ENCODE measurements around the gene TTC39C.

The TTC39C gene

DNA sequence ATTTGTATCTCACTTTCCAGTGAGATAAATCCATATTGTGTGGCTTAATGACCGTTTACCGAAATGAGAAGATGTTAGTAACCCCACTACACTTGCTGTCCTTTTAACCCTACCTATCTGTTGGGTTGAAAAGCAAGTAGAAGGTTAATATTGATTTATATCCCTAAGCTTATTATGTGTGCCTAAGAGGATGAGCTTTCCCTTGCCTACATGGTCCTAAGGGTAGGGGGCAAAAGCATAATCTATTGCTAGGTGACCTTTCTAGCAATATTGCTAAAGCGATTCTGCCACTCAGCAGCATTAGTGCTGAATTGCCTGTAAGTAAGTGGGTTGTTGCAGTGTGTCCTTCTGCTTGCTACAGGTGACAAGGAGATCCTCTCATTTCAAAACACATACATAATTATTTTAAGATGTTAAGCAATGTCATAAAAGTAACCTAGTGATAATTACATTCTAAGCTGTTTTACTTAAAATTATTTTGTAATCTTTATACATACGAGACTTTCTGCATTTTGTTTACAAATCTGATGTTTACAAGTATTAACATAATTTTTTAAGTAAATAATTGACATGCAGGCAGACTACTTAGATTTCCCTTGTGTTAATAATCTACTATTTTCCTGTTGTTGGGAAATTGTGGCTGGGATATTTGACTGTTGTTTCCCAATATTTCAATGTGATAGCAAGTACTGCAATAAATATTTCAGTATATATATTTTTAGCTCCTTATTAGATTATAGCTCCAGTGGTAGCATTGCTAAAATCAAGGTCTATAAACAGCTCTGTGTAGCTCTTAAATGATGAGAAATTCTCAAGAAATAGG lies 75.2 kb downstream of the TTC39C start:
- no peak for DNase-seq

DNA sequence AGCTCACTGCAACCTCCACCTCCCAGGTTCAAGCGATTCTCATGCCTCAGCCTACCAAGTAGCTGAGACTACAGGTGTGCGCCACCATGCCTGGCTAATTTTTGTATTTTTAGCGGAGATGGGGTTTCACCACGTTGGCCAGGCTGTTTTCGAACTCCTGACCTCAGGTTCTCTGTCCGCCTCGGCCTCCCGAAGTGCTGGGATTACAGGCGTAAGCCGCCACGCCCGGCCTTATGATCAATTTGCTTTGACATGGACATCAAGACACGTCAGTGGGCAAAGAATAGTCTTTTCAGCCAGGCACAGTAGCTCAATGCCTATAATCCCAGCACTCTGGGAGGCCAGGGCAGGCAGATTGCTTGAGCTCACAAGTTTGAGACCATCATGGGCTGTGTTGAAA lies 76.3 kb downstream of the TTC39C start:
- DNase-seq, result no peak

DNA sequence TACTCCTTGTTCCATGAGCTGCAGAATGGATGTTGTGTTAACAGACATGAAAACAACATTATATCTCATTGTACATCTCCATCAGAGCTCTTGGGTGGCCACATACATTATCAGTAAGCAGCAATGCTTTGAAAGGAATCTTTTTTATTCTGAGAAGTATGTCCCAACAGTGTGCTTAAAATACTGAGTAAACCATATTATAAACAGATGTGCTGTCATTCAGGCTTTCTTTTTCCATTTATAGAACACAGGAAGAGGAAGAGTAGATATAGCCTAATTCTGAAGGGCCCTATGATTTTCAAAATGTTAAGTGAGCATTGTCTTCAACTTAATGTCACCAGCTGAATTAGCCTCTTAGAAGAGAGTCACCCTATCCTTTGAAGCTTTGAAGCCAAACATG lies 80.0 kb downstream of the TTC39C start:
- DNase-seq, result no peak

DNA sequence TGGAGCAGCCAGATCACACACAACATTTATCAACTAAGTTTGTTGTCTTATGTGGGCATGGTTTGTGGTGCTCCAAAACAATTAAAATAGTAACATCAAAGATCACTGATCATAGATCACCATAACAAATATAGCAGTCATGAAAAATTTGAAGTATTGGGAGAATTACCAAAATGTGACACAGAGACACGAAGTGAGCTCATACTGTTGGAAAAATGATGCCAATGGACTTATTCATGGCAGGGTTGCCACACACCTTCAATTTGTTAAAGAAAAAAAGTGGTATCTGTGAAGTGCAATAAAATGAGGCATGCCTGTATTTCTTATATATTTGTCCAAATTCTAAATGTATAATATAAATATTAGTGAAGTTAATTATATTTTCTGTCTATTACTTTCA lies 81.4 kb downstream of the TTC39C start:
- DNase-seq, result no peak

- DNase-seq, result no peak
Observed at GRCh38 chr18:24103320-24104021, 88.9 kb downstream of the TTC39C start.

DNA sequence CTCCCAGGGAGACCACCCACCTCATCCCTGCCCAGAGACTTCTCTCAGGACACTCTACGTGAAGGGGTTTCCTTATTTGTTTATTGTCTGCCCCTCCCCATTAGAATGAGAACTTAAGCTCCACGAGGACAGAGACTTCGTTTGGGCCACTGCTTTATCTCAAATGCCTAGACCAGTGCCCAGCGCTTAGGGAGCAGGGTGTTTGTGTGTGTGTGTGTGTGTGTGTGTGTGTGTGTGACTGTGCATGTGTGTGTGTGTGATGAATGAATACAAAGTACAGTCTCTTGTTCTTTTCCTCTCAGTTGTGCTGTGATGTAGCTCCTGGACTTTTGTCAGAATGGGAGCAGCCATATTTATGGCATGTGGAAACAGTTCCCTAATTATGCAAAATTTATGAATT lies 89.9 kb downstream of the TTC39C start:
- DNase-seq, result no peak

DNA sequence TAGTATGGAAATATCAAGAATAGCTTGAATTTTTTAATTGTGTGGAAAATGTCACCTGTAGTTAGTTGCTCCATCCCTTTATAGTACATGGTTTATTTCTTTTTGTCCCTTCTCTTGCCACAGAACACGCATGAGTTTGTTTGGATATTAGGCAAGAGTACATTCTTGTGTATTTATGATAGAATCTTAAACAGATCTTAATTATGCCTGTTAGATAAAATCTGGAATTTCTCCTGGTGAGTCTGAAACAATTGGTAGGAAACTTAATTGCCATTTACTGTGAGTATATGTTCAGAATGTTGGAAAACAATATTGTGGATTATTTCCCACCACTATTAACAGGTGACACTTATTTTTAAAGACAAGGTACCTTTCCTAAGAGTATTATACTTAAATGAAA lies 94.1 kb downstream of the TTC39C start:
- DNase-seq, result no peak

DNA sequence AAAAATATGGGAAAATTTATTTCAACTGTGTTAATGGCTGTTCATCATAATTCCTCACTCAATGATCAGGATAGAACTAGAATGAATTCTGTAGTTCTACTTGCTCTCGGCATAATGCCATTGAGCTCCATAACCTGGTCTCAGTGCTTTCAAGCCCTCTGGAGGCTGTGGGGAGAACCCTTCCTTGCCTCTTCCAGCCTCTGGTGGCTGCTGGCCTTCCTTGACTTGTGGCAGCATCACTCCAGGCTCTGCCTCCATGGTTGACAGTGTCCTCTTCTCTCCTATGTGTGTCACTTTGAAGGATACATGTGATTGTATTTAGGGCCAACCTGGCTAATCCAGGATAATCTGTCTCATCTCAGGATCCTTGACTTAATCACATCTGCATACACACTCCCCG lies 97.4 kb downstream of the TTC39C start:
- DNase-seq, result no peak

DNA sequence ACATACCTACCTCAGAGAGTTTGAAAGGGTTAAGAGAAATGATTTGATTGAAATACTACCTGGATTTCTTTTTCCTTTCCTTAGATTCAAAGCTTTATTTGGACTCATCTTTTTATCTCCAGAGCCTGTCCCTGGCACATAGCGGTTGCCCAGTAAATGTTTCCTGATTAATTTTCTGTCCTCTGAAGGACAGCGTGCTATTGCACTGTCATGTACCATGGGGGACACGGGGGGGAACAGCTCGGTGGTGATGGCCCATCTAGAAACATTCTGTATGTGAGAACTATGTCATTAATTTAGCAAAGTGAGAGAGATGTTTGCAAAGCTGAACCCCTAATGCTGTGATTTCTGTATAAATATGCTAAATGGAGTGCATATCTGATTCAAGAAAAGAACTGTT lies 97.9 kb downstream of the TTC39C start:
- DNase-seq, result no peak

DNA sequence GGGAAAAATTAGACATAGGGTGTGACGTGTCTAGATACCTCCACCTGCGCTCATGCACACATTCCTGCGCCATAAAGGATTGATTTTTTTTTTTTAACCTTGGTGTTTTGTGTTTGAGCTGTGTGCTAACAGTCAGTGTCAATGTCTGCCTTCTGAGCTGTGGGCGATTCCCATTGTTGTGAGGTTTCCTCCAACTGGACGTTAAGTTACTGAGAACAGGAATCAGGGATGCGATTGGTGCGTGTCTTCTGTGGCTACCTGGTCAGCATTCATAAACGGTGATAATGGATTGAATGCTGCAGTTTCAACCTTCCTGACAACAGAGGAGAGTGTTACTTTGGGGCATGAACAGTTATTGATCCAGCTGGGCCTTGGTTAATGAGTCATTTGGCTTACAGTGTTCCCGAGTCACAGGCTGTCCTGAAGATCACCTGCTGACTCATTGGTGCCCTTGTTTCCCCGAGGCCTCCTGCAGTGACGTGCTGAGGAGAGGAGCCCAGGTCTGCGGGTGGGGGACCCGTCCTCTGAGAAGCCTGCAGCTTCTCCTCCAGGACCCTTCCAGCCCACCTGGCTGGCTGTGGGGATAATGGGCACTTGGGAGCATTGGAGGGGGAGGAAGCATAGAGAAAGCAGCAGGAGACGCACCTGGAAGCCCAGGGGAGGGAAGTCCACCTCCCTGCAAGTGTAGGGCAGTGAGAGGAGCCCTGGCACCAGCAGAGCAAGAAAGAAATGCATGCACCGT lies 98.5 kb downstream of the TTC39C start:
- DNase-seq, result no peak

- no peak for DNase-seq
Observed at GRCh38 chr18:24114924-24115549, 100.5 kb downstream of the TTC39C start.

- no peak for DNase-seq
Observed at GRCh38 chr18:24115628-24116027, 101.1 kb downstream of the TTC39C start.

DNA sequence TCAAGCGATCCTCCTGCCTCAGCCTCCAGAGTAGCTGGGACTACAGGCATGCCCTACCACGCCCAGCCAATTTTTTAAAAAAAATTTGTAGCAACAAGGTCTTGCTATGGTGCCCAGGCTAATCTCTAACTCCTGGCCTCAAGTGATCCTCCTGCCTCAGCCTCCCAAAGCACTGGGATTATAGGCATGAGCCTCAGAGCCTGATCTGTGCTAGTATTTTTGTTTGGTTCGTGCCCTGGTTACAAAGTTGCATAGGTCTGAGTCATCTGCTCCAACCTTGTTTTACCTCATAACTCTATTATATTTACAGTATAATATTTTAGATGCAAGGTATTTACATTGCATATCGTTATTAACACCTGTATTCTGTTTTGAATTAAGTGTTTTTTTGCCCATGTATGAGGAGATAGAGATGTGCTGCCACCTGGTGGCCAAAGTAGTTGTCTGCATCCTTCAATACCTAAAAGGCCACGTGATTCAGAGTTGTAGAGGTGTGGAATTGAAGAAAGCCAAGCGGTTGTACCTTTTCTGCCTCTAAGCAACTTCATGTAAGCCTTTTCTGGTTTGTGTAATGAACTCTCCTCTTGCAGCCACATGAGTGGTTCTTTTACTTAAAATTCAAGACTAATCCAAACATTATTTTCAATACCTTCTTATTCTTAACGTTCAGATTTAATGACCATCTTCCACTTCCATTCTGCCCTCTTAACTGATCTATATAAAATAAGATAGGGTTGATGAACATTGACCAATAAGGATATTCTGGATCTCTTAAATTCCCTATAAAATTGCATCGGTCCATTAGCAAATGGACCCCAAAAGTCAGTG lies 104.4 kb downstream of the TTC39C start:
- peak; percentile 33 for DNase-seq

DNA sequence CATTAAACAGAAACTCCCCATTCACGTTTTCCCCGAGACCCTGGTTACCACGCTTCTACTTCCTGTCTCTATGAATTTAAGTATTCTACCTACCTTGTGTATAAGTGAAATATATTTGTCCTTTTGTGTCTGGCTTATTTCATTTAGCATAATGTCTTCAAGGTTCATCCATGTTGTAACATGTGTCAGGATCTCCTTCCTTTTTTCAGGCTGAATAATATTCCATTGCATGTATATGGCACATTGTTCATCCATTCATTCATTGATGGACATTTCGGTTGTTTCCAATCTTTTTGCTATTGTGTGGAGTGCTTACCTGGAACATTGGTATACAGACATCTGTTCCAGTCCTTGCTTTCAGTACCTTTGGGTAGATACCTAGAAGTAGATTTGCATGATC lies 106.1 kb downstream of the TTC39C start:
- no peak for DNase-seq

DNA sequence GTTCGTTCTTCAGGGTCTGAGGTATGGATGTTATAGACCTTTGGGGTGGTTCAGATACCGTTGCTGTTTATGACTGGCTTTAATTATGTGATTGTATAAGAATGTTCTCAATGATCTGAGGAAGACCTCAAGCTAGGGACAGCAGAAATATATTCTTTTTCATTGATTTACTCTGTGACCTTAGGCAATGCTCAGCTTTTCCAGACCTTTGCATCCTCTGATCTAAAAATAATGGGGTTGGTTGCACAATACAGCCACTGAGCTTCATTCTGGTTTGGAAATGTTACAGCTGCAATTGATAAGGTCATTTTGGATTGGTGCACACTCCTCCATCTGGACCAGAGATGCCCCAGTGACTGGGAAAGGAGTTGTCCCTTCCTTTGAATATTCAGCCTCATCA lies 107.1 kb downstream of the TTC39C start:
- DNase-seq, result no peak

DNA sequence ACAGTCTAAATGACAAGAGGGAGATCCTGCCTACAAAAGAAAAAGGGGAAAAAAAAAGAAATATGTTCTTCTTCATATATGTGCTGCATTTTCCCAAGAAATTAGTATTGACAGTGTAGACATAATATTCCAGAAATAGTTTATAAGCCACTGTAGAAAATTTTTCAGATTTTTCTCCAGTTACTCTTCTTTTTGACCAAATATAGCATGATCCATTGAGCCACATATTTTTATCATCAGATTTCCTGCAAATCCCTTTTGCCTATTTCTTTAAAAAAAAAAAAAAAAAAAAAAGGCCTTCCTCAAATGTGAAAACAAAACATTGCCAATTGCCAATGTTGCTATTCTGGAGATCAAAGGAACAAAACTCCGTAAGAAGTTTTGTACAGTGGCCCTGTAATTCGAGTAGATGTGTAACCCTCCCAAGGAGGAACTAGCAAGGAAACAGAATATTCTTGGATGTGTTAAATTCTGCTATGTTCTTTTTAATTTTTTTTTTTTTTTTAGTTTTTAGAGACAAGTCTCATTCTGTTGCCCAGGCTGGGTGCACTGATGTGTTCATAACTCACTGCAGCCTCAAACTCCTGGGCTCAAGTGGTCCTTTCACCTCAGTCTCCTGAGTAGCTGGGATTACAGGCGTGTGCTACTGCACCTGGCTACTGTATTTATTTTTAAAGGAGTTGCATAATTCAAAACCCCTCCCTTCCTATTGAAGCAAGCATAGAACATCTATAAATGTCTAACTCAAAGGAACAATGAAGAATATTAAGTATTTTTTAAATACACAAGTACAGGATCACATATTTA lies 111.8 kb downstream of the TTC39C start:
- no peak for DNase-seq

DNA sequence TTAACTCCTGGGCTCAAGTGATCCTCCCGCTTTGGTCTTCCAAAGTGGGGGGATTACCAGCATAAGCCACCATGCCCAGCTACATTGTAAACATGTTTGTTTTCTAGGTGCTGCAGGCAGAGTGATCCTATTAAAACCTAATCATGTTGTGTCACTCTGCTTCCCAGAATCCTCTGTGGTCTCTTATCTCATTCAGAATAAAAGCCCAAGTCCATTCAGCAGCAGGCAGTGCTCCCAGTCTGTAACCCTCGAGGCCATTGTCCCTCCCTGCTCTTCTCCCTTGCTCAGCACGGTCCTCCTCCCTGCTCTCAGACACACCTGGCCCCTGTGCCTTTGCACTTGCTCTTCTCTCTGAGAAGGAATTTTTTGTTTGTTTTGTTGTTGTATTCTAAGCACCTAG lies 113.2 kb downstream of the TTC39C start:
- DNase-seq, result no peak

GRCh38 chr18:24128700-24129099 lies 114.1 kb downstream of the TTC39C start:
- no peak for DNase-seq

DNA sequence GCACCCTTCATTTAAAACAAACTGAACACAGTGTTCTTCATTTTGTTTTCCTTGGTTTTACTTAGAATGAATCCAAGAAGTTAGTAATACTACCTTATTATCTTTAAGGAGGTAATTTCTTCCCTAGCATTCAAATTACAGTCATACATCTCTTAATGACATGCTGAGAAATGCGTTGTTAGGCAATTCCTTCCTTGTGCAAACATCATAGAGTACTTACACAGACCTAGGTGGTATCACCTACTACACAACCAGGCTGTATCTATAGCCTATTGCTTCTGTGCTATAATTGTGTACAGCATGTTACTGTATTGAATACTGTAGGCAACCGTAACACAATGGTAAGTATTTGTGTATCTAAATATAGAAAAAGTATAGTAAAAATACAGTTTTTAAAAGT lies 115.9 kb downstream of the TTC39C start:
- DNase-seq, result no peak

DNA sequence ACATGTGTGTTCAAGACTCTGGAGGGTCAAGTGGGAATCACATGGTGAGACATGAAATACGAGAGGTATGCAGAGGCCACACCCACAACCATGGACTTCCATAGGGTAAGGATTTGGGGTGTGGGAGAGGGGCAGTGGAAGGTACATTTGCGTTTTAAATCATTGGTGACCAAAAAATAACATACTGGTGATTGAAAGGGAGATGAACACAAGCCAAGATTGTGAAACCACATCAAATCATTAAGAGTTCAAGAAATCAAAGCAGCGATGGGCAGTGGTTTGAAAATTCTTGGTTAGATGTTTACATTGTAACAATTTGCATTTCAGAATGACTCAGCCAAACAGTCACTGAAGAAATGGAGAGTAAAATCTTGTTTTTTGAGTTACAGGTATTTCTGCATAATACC lies 122.4 kb downstream of the TTC39C start:
- DNase-seq, result no peak

DNA sequence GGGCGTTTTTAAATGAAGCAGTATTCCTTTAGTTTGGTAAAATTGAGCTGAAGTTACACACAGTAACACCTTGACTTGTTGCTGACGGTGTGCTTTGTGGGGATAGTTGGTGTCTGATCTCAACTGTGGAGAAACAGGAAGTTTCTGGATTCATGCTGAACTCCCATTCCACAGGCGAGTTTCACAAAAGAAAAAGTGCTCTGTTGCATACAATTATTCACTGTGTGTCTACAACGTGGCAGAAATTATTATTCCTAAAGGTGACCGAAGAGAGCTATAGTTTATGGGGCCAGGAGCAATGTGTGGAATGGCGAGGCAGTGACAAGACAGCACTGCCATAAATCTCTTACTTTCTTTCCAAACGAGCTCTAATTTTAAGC lies 123.8 kb downstream of the TTC39C start:
- no peak for DNase-seq
